GM06990 (cell line): ENCODE results near the gene SF3B3.
"Not testable (repeated sequence)": the region's sequence is repeated elsewhere in the genome, so short reads cannot be mapped to it uniquely, and the experiment has no call there.

Source experiments
- DNase-seq: peaks from one replicate; pipeline ENCODE4 v3.0.0-alpha.2; 2011; ENCODE audit not compliant: insufficient read length; ENCODE audit errors: extremely low read depth
- H3K27me3 ChIP-seq: replicated peaks from 2 replicates; pipeline ENCODE4 v1.6.0; 2011; ENCODE audit warnings: low read length; ENCODE audit not compliant: control insufficient read depth, insufficient read depth
- H3K36me3 ChIP-seq: 2 replicates; pipeline ENCODE4 v1.5.1; 2011; ENCODE audit warnings: low read length; ENCODE audit not compliant: control insufficient read depth, insufficient read depth
- H3K4me3 ChIP-seq: replicated peaks from 2 replicates; pipeline ENCODE4 v1.5.1; 2011; ENCODE audit warnings: low read depth, mild to moderate bottlenecking, control low read depth, low read length
- CTCF ChIP-seq: IDR thresholded peaks from 2 replicates; pipeline ENCODE4 v1.5.1; 2011; ENCODE audit warnings: low read length, control low read depth, mild to moderate bottlenecking, inconsistent platforms; ENCODE audit not compliant: insufficient read depth, poor library complexity, severe bottlenecking

Gene SF3B3

GRCh38 chr16:70579248-70579647 is 55.6 kb downstream of the SF3B3 start:
- H3K4me3 ChIP-seq = no peak overlapping the region
- TF ChIP-seq CTCF = no peak

GRCh38 chr16:70579648-70580630 is 56.3 kb downstream of the SF3B3 start:
- TF ChIP-seq CTCF = no peak
- Histone ChIP-seq H3K4me3 (no peak overlapping the region), H3K36me3 (peaks cover 5% of the 10 kb centered on the region), H3K27me3 (no peaks in the 10 kb centered on the region)
- DNase-seq = no peak

More at GRCh38 chr16:70579248-70579647, 55.6 kb downstream of the SF3B3 start:
- Histone ChIP-seq H3K36me3 (peaks cover 5% of the 10 kb centered on the region), H3K27me3 (no peaks in the 10 kb centered on the region)
- DNase-seq = no peak

GRCh38 chr16:70582280-70582978 is 58.8 kb downstream of the SF3B3 start:
- peak; percentile 42 for TF ChIP-seq CTCF
- H3K4me3 ChIP-seq = no peak overlapping the region
- DNase-seq = no peak
- H3K36me3 ChIP-seq = no peaks in the 10 kb centered on the region
- no peaks in the 10 kb centered on the region; the same call in 1 of the 2 replicates for H3K27me3 ChIP-seq

DNA sequence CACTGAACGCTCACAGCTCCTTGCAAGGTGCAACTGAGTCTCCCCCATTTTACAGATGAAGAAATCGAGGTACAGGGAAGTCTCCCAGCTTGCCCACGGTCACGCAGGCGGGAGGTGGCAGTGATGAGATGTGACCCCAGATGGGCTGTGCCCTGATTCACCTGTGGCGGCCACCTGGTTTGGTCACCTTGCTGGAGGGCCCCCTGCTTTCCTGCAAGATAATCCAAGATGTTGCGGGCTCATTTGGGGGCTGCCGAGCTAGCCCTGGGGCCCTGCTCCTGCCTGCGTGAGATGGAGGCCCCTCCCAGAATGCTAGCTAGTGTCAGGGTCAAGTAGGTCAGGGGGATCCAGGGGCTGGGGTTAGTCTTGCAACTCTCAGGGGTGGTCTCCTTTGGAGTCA is 63.1 kb downstream of the SF3B3 start:
- no peak overlapping the region for H3K4me3 ChIP-seq
- no peaks in the 10 kb centered on the region; the same call in 1 of the 2 replicates for H3K27me3 ChIP-seq
- H3K36me3 ChIP-seq = no peaks in the 10 kb centered on the region
- no peak for DNase-seq
- TF ChIP-seq CTCF = no peak

GRCh38 chr16:70588565-70588964 is 64.9 kb downstream of the SF3B3 start:
- no peaks in the 10 kb centered on the region; the same call in 1 of the 2 replicates for H3K27me3 ChIP-seq
- TF ChIP-seq CTCF = no peak
- H3K4me3 ChIP-seq = no peak overlapping the region
- no peaks in the 10 kb centered on the region for H3K36me3 ChIP-seq
- no peak for DNase-seq

GRCh38 chr16:70589416-70589815 is 65.8 kb downstream of the SF3B3 start:
- not testable (repeated sequence) for DNase-seq, H3K4me3 ChIP-seq, H3K27me3 ChIP-seq, H3K36me3 ChIP-seq
